ENCODE measurements around the gene NKX1-2.

The NKX1-2 gene

GRCh38 chr10:124428207-124428777 is 21.5 kb downstream of the NKX1-2 start:
- no peak for TF ChIP-seq GABPA (IDR thresholded peaks at IDR 0.05; ENCODE audit: low read depth)
- TF ChIP-seq SPI1 (IDR thresholded peaks at IDR 0.05; ENCODE audit: borderline replicate concordance, low read depth) = no peak
- no peak for TF ChIP-seq REST (IDR thresholded peaks at IDR 0.05; ENCODE audit: insufficient replicate concordance, low read depth)
- TF ChIP-seq CTCF (IDR thresholded peaks at IDR 0.05; ENCODE audit: insufficient read depth, low read length) = no peak
- TF ChIP-seq POLR2AphosphoS5 (IDR thresholded peaks at IDR 0.05; ENCODE audit: low read depth) = no peak
- peaks cover 5% of the 10 kb centered on the region for H3K27me3 ChIP-seq (ENCODE audit: insufficient read depth, poor library complexity, severe bottlenecking)

GRCh38 chr10:124425227-124425962 is 24.4 kb downstream of the NKX1-2 start:
- peaks cover 21% of the 10 kb centered on the region for H3K27me3 ChIP-seq (ENCODE audit: insufficient read depth, poor library complexity, severe bottlenecking)
- no peak for TF ChIP-seq CTCF (IDR thresholded peaks at IDR 0.05; ENCODE audit: insufficient read depth, low read length)
- no peak for TF ChIP-seq POLR2AphosphoS5 (IDR thresholded peaks at IDR 0.05; ENCODE audit: low read depth)
- TF ChIP-seq GABPA (IDR thresholded peaks at IDR 0.05; ENCODE audit: low read depth) = no peak
- TF ChIP-seq REST (IDR thresholded peaks at IDR 0.05; ENCODE audit: insufficient replicate concordance, low read depth) = no peak
- no peak for TF ChIP-seq SPI1 (IDR thresholded peaks at IDR 0.05; ENCODE audit: borderline replicate concordance, low read depth)
- no peak for DNase-seq (ENCODE audit: low read depth in 1 of 2, low spot score in 1 of 2)
- H3K27ac ChIP-seq (replicated peaks) = no peak overlapping the region
- no peak overlapping the region for H3K4me3 ChIP-seq (replicated peaks; ENCODE audit: insufficient read depth, low read length)

More at GRCh38 chr10:124428207-124428777, 21.5 kb downstream of the NKX1-2 start:
- no peak overlapping the region for H3K4me3 ChIP-seq (replicated peaks; ENCODE audit: insufficient read depth, low read length)
- H3K27ac ChIP-seq (replicated peaks) = no peak overlapping the region
- DNase-seq (ENCODE audit: low read depth in 1 of 2, low spot score in 1 of 2) = no peak

GRCh38 chr10:124423813-124424212 is 26.0 kb downstream of the NKX1-2 start:
- H3K27me3 ChIP-seq (ENCODE audit: insufficient read depth, poor library complexity, severe bottlenecking) = peaks cover 32% of the 10 kb centered on the region
- H3K4me3 ChIP-seq (replicated peaks; ENCODE audit: insufficient read depth, low read length) = no peak overlapping the region
- TF ChIP-seq REST (IDR thresholded peaks at IDR 0.05; ENCODE audit: insufficient replicate concordance, low read depth) (no peak), GABPA (IDR thresholded peaks at IDR 0.05; ENCODE audit: low read depth) (no peak), CTCF (IDR thresholded peaks at IDR 0.05; ENCODE audit: insufficient read depth, low read length) (no peak), POLR2AphosphoS5 (IDR thresholded peaks at IDR 0.05; ENCODE audit: low read depth) (no peak), SPI1 (IDR thresholded peaks at IDR 0.05; ENCODE audit: borderline replicate concordance, low read depth) (no peak)
- no peak overlapping the region for H3K27ac ChIP-seq (replicated peaks)
- DNase-seq (ENCODE audit: low read depth in 1 of 2, low spot score in 1 of 2) = no peak

Data from HL-60 (cell line).